OCI-LY3 (cell line): Measurements from ENCODE around the gene TDRD7.

Experiments used
- H2AFZ ChIP-seq: fragments of 200-600, 300-600 bp; shearing (Covaris generic); 2 replicates; pipeline ENCODE4 v1.6.0; 2014; ENCODE audit warnings: antibody characterized with exemption, low read depth, low read length
- H3K27ac ChIP-seq: fragments of 200-600, 300-600 bp; sonication (generic); 2 replicates; pipeline ENCODE4 v1.5.1; 2014; ENCODE audit warnings: mild to moderate bottlenecking, low read length, moderate library complexity, mixed read lengths
- H3K27me3 ChIP-seq: fragments of 200-600, 300-600 bp; sonication (generic); 2 replicates; pipeline ENCODE4 v1.6.1; 2014; ENCODE audit warnings: low read depth, low read length, mixed read lengths
- H3K36me3 ChIP-seq: fragments of 200-600, 300-600 bp; sonication (generic); replicated peaks from 2 replicates; pipeline ENCODE3; 2014; ENCODE audit warnings: low read depth, low read length, mixed read lengths
- H3K4me1 ChIP-seq: fragments of 300-600, 200-600 bp; sonication (generic); 2 replicates; pipeline ENCODE4 v1.6.1; 2014; ENCODE audit warnings: low read length, mixed read lengths
- H3K4me2 ChIP-seq: fragments of 200-600, 300-600 bp; sonication (generic); 2 replicates; pipeline ENCODE4 v1.6.1; 2014; ENCODE audit warnings: low read length, mixed read lengths
- H3K4me3 ChIP-seq: fragments of 300-600, 200-600 bp; sonication (generic); 2 replicates; pipeline ENCODE4 v1.5.1; 2014; ENCODE audit warnings: antibody characterized with exemption, mild to moderate bottlenecking, low read length, moderate library complexity
- H3K79me2 ChIP-seq: fragments of 300-600, 200-600 bp; shearing (Covaris generic); 2 replicates; pipeline ENCODE4 v1.6.1; 2014; ENCODE audit warnings: mild to moderate bottlenecking, low read length, mixed read lengths
- H3K9ac ChIP-seq: fragments of 300-600, 200-600 bp; shearing (Covaris generic); 2 replicates; pipeline ENCODE4 v1.6.0; 2014; ENCODE audit warnings: mild to moderate bottlenecking, low read length, moderate library complexity
- H3K9me3 ChIP-seq: fragments of 200-600, 300-600 bp; shearing (Covaris generic); 2 replicates; pipeline ENCODE4 v1.6.1; 2014; ENCODE audit warnings: low read length, mixed read lengths; ENCODE audit not compliant: insufficient read depth
- H4K20me1 ChIP-seq: fragments of 200-600, 300-600 bp; sonication (generic); 2 replicates; pipeline ENCODE4 v1.6.1; 2016; ENCODE audit warnings: low read length, mixed read lengths; ENCODE audit not compliant: insufficient read depth
- EZH2phosphoT487 ChIP-seq: fragments of 200-600 bp; shearing (Covaris generic); IDR thresholded peaks from 2 replicates; pipeline ENCODE4 v1.6.1; 2018; ENCODE audit warnings: antibody characterized with exemption, mixed run types, low read depth
- TF ChIP-seq, protein P1 (sequence below): fragments of 200-600, 300-600 bp; sonication (generic); IDR thresholded peaks from 2 replicates; pipeline ENCODE4 v1.5.1; 2014; ENCODE audit warnings: antibody characterized with exemption, low read length, low read depth

The TDRD7 gene

DNA sequence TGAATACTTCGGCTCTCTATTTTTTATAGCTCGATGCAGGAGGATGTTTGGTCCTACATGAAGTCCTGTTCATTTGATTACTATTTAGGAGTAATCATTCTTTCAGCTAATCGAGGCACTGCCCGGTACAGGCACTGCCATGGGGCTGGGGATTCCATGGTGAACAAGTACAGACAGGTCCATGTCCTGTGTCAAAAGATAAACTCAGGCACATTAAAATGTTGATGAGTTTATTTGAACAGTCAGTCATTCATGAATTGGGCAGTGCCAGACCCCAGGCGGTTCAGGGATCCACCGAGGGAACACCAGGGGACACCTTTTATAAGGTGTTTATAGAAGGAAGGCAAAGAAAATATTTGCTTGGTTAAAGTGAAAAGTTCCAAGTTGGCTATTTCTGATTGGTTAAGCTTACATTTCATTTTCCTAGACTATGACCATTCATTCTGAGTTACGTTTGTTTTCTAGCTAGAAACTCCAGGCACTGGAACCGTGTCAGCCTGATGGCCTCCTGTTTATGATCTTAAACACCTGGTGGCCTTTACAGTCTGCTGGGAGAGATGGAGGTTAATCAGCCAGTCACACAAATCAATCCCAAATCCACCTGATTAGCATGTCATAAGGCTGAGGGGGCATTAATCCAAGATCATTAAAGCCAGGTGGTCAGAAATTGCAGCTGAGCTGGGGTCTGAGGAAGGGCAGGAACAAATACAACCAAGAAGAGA, 47.0 kb upstream of the TDRD7 start:
- H3K36me3 ChIP-seq, result peaks cover 5% of the 10 kb centered on the region
- peaks cover 7% of the 10 kb centered on the region; the same call in 1 of the 2 replicates for H3K9me3 ChIP-seq
- no peaks in the 10 kb centered on the region for H3K79me2 ChIP-seq
- TF ChIP-seq EZH2phosphoT487, result no peak
- TF ChIP-seq, protein P1, sequence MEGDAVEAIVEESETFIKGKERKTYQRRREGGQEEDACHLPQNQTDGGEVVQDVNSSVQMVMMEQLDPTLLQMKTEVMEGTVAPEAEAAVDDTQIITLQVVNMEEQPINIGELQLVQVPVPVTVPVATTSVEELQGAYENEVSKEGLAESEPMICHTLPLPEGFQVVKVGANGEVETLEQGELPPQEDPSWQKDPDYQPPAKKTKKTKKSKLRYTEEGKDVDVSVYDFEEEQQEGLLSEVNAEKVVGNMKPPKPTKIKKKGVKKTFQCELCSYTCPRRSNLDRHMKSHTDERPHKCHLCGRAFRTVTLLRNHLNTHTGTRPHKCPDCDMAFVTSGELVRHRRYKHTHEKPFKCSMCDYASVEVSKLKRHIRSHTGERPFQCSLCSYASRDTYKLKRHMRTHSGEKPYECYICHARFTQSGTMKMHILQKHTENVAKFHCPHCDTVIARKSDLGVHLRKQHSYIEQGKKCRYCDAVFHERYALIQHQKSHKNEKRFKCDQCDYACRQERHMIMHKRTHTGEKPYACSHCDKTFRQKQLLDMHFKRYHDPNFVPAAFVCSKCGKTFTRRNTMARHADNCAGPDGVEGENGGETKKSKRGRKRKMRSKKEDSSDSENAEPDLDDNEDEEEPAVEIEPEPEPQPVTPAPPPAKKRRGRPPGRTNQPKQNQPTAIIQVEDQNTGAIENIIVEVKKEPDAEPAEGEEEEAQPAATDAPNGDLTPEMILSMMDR, result no peak
- no peak overlapping the region for H3K4me2 ChIP-seq
- no peak overlapping the region for H3K4me3 ChIP-seq
- H3K27ac ChIP-seq, result no peak overlapping the region
- no peaks in the 10 kb centered on the region for H3K27me3 ChIP-seq
- no peaks in the 10 kb centered on the region for H4K20me1 ChIP-seq
- no peak overlapping the region for H3K9ac ChIP-seq
- peaks cover 35% of the 10 kb centered on the region for H3K4me1 ChIP-seq
- H2AFZ ChIP-seq, result no peak overlapping the region

DNA sequence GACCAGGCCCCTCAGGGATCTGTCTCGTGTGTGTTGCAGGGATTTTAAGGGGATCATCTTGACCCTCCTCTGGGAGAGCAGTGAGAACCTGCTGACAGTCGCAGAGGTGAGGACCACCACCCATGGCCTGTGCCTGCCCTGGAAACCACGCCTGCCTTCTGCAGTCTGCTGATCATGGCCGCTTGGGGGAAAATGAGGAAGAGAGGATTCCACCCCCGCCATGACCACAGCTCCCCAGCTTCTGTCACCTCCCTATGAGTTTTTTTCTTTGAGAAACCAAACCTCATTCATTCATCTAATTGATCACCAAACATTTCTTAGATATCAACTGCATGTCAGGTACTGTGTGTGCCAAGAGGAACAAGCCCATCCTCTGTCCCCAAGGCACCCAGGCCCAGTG, 46.3 kb upstream of the TDRD7 start:
- TF ChIP-seq, protein P1, result no peak
- TF ChIP-seq EZH2phosphoT487, result no peak
- peaks cover 5% of the 10 kb centered on the region for H3K36me3 ChIP-seq
- no peak overlapping the region for H3K4me3 ChIP-seq
- H3K4me1 ChIP-seq, result peaks cover 35% of the 10 kb centered on the region
- no peaks in the 10 kb centered on the region for H3K27me3 ChIP-seq
- no peaks in the 10 kb centered on the region for H4K20me1 ChIP-seq
- no peak overlapping the region for H2AFZ ChIP-seq
- no peaks in the 10 kb centered on the region for H3K79me2 ChIP-seq
- H3K9me3 ChIP-seq, result peaks cover 7% of the 10 kb centered on the region; the same call in 1 of the 2 replicates
- H3K4me2 ChIP-seq, result no peak overlapping the region
- no peak overlapping the region for H3K9ac ChIP-seq
- no peak overlapping the region for H3K27ac ChIP-seq

DNA sequence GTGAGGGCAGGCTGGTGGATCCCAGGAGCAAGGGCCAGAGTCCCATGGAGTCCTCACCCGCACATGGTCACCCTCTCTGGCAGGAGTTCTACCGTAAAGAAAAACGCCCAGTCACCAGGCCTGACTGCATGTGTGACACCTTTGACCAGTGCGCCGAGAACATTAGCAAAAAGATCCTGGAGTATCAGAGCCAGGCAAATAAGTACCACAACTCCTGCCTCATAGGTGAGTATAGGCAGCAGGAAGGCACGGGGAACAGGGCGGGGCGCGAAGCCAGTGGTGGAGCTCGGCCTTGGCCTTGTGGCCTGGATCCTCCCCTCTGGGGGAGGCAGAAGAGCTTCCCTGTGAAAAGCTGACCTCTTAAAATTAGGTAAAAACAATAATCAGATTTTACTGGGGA, 45.4 kb upstream of the TDRD7 start:
- Histone ChIP-seq H3K27me3 (no peaks in the 10 kb centered on the region), H4K20me1 (no peaks in the 10 kb centered on the region), H2AFZ (no peak overlapping the region), H3K79me2 (no peaks in the 10 kb centered on the region), H3K9me3 (peaks cover 7% of the 10 kb centered on the region; the same call in 1 of the 2 replicates), H3K9ac (no peak overlapping the region), H3K4me2 (no peak overlapping the region), H3K27ac (no peak overlapping the region), H3K36me3 (peaks cover 5% of the 10 kb centered on the region), H3K4me1 (peaks cover 35% of the 10 kb centered on the region), H3K4me3 (no peak overlapping the region)
- TF ChIP-seq, protein P1, result no peak
- no peak for TF ChIP-seq EZH2phosphoT487

DNA sequence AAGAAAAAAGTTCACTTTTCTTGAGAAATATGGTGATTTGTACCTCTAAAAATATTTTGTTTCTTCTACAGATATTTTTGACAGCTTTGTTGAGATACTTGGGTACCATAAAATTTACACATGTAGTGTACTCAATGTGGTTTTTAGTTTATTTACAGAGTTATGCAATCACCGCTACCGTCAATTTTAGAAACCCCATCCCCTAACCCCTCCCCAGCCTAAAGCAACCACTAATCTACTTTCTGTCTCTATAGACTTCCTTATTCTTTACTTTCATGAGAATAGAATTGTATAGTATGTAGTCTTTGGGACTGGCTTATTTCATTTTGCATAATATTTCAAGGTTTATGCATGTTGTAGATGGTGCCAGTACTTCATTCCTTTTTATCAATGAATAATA, 45.0 kb upstream of the TDRD7 start:
- Histone ChIP-seq H3K27ac (no peak overlapping the region), H3K4me1 (peaks cover 35% of the 10 kb centered on the region), H2AFZ (no peak overlapping the region), H3K36me3 (peaks cover 5% of the 10 kb centered on the region), H3K4me3 (no peak overlapping the region), H3K4me2 (no peak overlapping the region), H3K79me2 (no peaks in the 10 kb centered on the region), H4K20me1 (no peaks in the 10 kb centered on the region), H3K9me3 (peaks cover 7% of the 10 kb centered on the region; the same call in 1 of the 2 replicates), H3K9ac (no peak overlapping the region), H3K27me3 (no peaks in the 10 kb centered on the region)
- no peak for TF ChIP-seq EZH2phosphoT487
- TF ChIP-seq, protein P1, result no peak
